ENCODE results near the gene CX3CL1.
"Not testable (repeated sequence)": the region's sequence is repeated elsewhere in the genome, so short reads cannot be mapped to it uniquely, and the experiment has no call there.

The CX3CL1 gene

GRCh38 chr16:57372372-57373116 lies at the start of gene CX3CL1:
Gene CX3CL1, plus strand, starts transcription at chr16:57372490. Its CDS starts 79 bp downstream, at chr16:57372569.
- no peak for DNase-seq

- DNase-seq, result no peak
Observed at GRCh38 chr16:57324749-57325148, 47.5 kb upstream of the CX3CL1 start.

GRCh38 chr16:57325458-57325857 lies 46.8 kb upstream of the CX3CL1 start:
- DNase-seq, result no peak

GRCh38 chr16:57329718-57330327 lies 42.5 kb upstream of the CX3CL1 start:
- DNase-seq, result no peak

- no peak for DNase-seq
Observed at GRCh38 chr16:57331355-57331754, 40.9 kb upstream of the CX3CL1 start.

DNA sequence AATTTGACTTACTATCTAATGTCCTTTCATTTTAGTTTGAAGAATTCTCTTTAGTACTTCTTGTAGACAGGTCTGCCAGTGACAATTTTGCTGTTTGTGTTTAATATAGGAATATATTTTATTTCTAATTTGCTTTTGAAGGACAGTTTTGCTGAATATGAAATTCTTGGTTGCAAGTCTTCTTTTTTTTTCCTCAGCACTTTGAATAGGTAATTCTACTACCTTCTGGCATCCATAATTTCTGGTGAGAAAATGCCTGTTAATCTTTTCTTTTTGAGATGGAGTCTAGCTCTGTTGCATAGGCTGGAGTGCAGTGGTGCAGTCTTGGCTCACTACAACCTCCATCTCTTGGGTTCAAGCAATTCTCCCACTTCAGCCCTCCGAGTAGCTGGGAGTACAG lies 38.9 kb upstream of the CX3CL1 start:
- DNase-seq, result no peak

DNA sequence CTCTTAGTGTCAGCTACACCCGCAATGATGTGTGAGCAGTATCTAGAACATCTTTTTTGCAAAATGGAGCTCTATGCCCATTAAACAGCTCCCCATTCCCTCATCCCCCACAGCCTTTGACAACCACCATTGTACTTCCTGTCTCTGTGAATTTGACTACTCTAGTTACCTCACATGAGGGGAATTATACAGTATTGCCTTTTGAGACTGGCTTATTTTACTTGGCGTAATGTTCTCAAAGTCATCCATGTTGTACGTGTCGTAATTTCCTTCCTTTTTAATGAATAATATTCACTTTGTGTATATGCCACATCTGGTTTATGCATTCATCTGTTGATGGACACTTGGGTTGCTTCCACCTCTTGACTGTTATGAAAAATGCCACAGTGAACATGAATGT lies 36.9 kb upstream of the CX3CL1 start:
- DNase-seq, result no peak

- no peak for DNase-seq
Observed at GRCh38 chr16:57341062-57341440, 31.2 kb upstream of the CX3CL1 start.

- no peak for DNase-seq
Observed at GRCh38 chr16:57341441-57342303, 30.6 kb upstream of the CX3CL1 start.

- DNase-seq, result not testable (repeated sequence)
Observed at GRCh38 chr16:57342606-57343005, 29.7 kb upstream of the CX3CL1 start.

GRCh38 chr16:57343221-57343620 lies 29.1 kb upstream of the CX3CL1 start:
- DNase-seq, result no peak

GRCh38 chr16:57344094-57344493 lies 28.2 kb upstream of the CX3CL1 start:
- not testable (repeated sequence) for DNase-seq

- no peak for DNase-seq
Observed at GRCh38 chr16:57345021-57345420, 27.3 kb upstream of the CX3CL1 start.

DNA sequence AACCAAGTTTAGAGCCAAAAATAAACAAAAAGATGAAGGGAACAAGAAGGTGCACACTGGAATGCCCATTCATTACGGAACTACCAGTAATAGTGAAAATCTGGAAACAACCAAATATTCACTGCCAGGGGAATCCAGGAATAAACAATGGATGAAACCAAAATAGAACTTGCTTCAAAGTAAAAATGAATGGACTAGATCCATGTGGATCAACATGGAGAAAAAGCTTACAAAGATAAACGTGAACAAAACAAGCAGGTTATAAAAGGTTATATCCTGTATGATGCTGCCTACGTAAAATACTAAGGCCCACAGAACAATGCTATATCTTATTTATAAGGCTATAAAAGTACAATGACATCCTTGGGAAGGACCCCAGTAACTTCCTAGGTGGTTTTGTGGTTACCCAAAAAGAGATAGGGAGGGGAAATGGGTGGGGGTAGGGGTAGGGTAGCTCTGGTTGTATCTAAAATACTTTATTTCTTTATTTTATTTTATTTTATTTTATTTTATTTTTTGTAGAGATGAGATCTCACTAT lies 26.6 kb upstream of the CX3CL1 start:
- no peak for DNase-seq

GRCh38 chr16:57347858-57348257 lies 24.4 kb upstream of the CX3CL1 start:
- no peak for DNase-seq

DNA sequence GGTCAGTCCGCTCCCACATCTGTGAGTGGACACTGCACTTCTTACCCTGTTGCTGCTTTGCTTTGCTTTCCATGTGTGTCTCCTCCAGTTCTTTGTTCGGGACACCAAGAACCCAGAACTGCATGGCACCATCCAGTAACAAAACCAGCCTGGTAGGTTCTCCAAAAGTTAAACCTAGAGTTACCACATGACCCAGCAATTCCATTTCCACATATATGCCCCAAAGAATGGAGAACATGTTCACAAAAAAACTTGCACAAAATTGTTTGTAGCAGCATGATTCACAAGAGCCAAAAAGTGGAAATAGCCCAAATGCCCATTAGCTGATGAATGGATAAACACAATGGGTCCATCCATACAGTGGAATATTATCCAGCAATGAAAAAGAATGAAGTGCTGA lies 24.0 kb upstream of the CX3CL1 start:
- DNase-seq, result no peak

DNA sequence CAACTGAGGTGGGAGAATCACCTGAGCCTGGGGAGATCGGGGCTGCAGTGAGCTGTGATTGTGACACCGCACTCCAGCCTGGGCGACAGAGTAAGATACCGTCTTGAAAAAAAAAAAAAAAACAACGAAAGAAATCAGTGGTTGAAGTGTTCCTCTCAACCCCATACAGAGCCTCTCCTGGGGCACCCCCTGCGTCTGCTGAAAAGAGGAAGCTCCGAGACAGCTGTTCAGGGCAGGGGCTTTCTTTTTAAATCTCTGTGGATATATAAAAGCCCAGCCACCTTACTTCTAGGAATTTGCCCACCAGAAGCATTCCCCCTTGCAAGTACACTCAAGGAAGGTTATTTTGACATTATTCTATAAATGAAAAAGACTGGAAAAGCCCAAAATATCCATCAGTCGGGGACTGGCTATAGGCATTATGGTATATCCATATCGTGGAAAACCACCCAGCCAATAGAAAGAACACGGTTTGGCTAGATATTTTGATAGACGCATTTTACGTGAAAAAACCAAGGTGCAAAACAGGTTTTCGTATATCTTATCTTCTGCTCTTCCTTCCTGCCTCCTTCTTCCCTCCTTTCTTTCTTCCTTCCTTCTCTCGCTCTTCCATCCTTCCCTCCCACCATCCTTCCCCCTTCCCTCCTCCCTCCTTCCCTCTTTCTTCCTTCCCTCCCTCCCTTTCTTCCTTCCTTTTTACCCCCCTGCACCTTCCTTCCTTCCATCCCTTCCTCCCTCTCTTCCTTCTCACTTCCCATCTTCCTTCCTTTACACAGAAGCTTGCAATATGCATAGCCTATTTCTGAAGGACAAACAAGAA lies 22.9 kb upstream of the CX3CL1 start:
- no peak for DNase-seq

DNA sequence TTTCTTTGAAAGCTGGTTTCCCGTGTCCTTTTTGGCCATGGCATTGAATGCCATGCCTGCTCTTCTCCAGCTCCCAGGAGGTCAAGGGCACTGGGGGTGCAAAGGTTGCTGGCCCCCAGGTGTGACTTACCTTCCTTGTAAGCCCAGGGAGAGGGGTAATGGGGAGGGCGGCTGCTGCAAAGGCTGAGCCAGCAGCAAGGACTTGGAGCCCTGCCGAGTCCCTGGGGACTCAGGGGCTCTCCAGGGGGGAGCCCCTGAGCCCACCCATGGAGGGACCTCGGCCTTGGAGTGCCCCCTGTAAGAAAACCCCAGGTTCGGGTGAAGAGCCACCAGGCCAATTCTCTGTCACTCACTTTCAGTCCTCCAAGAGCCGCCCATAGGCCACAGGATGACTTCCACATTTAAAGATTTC lies 19.6 kb upstream of the CX3CL1 start:
- DNase-seq, result no peak

DNA sequence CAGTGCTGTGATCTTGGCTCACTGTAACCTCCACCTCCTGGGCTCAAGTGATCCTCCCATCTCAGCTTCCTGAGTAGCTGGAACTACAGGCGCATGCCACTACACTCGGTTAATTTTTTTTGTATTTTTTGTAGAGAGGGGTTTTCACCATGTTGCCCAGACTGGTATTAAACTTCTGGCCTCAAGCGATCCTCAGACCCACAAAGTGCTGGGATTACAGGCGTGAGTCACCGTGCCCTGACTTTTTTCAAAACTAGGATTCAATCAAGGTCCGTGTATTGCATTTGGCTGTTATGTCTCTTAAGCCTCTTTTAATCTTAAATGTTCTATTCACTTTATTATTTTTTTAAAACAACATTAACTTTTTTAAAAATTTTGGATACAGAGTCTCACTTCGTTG lies 18.0 kb upstream of the CX3CL1 start:
- no peak for DNase-seq

GRCh38 chr16:57355898-57356414 lies 16.3 kb upstream of the CX3CL1 start:
- DNase-seq, result no peak

GRCh38 chr16:57356547-57356946 lies 15.7 kb upstream of the CX3CL1 start:
- no peak for DNase-seq

DNA sequence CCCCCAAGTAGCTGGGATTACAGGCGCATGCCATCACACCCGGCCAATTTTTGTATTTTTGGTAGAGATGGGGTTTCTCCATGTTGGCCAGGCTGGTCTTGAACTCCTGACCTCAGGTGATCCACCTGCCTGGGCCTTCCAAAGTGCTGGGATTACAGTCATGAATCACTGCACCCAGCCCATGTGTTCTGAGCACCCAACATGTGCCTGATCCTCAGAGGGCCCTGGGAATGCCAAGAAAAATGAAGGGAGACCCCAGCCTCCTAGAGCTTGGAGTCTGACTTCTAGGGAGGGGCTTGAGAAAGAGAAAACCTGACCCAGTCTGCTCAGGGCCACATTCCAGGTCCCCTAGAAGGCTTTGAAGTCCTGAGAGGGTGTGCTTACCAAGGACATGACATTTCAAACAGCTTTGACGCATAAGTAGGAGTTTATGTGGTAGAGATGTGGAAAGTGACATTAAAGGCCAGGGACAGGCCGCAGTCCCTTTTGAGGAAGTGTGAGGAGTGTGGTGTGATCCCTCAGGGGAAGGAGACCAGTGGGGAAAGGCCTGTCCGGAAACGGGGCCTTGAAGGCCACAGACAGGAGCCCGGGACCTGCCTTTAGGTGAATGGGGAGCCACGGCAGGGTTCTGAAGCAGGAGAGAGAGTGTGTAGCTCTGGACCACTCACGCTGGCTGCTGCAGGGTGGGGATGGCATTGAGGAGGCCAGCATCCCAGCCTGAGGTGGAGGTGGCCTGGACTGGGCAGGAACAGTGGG lies 14.8 kb upstream of the CX3CL1 start:
- no peak for DNase-seq
